Fibroblast of lung (primary cell): ENCODE data around the gene MREG.

Experiments used
- EZH2 ChIP-seq: IDR thresholded peaks from 2 replicates; pipeline ENCODE4 v1.5.1; 2012; ENCODE audit warnings: low read length, control low read depth, mild to moderate bottlenecking; ENCODE audit errors: missing control alignments
- TF ChIP-seq, protein P1 (sequence below), 2 donors: IDR thresholded peaks in 1 of 2; conservative IDR thresholded peaks in 1 of 2; 1 replicate in 1 of 2; 2 replicates in 1 of 2; pipeline ENCODE4 v1.5.1; 2011 to 2012; ENCODE audit warnings: low read length in 2 of 2, control low read depth in 1 of 2, inconsistent platforms in 1 of 2, low read depth in 1 of 2, mild to moderate bottlenecking in 1 of 2

DNA sequence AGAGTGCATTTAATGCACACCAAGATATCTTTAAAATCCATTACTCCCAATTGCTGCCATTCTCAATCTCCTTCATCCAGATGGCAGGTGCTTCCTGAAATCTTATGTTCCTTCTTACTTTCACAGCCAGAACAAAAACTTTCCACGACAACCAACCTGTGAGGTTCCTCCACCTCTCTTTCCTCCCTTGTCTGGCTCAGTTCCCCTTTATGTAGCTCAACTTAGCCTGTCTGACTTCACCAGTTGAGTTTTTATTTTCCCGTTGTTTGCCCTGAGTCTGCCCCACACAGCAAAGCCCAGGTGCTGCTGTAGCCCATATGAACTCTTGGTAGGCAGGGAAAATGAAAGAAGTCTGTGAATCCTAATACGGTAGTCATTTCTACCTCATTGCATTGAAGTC, 112.5 kb downstream of the MREG start:
- TF ChIP-seq, protein P1, sequence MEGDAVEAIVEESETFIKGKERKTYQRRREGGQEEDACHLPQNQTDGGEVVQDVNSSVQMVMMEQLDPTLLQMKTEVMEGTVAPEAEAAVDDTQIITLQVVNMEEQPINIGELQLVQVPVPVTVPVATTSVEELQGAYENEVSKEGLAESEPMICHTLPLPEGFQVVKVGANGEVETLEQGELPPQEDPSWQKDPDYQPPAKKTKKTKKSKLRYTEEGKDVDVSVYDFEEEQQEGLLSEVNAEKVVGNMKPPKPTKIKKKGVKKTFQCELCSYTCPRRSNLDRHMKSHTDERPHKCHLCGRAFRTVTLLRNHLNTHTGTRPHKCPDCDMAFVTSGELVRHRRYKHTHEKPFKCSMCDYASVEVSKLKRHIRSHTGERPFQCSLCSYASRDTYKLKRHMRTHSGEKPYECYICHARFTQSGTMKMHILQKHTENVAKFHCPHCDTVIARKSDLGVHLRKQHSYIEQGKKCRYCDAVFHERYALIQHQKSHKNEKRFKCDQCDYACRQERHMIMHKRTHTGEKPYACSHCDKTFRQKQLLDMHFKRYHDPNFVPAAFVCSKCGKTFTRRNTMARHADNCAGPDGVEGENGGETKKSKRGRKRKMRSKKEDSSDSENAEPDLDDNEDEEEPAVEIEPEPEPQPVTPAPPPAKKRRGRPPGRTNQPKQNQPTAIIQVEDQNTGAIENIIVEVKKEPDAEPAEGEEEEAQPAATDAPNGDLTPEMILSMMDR (conservative IDR thresholded peaks at IDR 0.05 in 1 of 2, IDR thresholded peaks at IDR 0.05 in 1 of 2; ENCODE audit: low read depth in 1 of 2, low read length in 2 of 2), result no peak
- TF ChIP-seq EZH2, result no peak
